Inflammatory macrophage (primary cell): ENCODE results near the gene DPM3.
"Not testable (repeated sequence)": the region's sequence is repeated elsewhere in the genome, so short reads cannot be mapped to it uniquely, and the experiment has no call there.

Experiments used
- DNase-seq, 2 donors: peaks; one replicate each; pipeline ENCODE4 v3.0.0-alpha.2; 2020 to 2022

DPM3 gene

GRCh38 chr1:155124503-155125463, 15.5 kb downstream of the DPM3 start:
- DNase-seq = no peak

GRCh38 chr1:155123801-155124200, 16.5 kb downstream of the DPM3 start:
- DNase-seq = no peak

- DNase-seq = no peak
Observed at GRCh38 chr1:155122308-155122707, 18.0 kb downstream of the DPM3 start.

GRCh38 chr1:155121249-155121648, 19.1 kb downstream of the DPM3 start:
- DNase-seq = no peak

GRCh38 chr1:155120253-155120652, 20.1 kb downstream of the DPM3 start:
- no peak for DNase-seq

GRCh38 chr1:155118090-155118489, 22.2 kb downstream of the DPM3 start:
- DNase-seq = not testable (repeated sequence)

- DNase-seq = no peak
Observed at GRCh38 chr1:155117610-155118009, 22.7 kb downstream of the DPM3 start.

- DNase-seq = no peak
Observed at GRCh38 chr1:155116113-155116764, 24.1 kb downstream of the DPM3 start.

GRCh38 chr1:155113450-155113980, 26.8 kb downstream of the DPM3 start:
- DNase-seq = no peak

GRCh38 chr1:155110826-155111225, 29.5 kb downstream of the DPM3 start:
- no peak for DNase-seq

- DNase-seq = no peak
Observed at GRCh38 chr1:155110381-155110780, 29.9 kb downstream of the DPM3 start.

GRCh38 chr1:155108296-155108695, 32.0 kb downstream of the DPM3 start:
- no peak for DNase-seq

GRCh38 chr1:155107309-155108264, 32.7 kb downstream of the DPM3 start:
- no peak for DNase-seq

- DNase-seq = no peak
Observed at GRCh38 chr1:155106862-155107261, 33.5 kb downstream of the DPM3 start.

GRCh38 chr1:155105604-155106011, 34.7 kb downstream of the DPM3 start:
- no peak for DNase-seq

GRCh38 chr1:155104605-155105534, 35.5 kb downstream of the DPM3 start:
- no peak for DNase-seq

- no peak for DNase-seq
Observed at GRCh38 chr1:155103325-155103724, 37.0 kb downstream of the DPM3 start.

GRCh38 chr1:155099331-155099730, 41.0 kb downstream of the DPM3 start:
- peak in 1 of 2 donors; percentile 34 for DNase-seq

GRCh38 chr1:155094622-155094948, 45.7 kb downstream of the DPM3 start:
- DNase-seq = no peak

- peak; percentile 27 to 28 for DNase-seq
Observed at GRCh38 chr1:155093911-155094621, 46.3 kb downstream of the DPM3 start.

GRCh38 chr1:155092641-155093040, 47.7 kb downstream of the DPM3 start:
- no peak for DNase-seq
